ENCODE results near the gene GABBR2.

DNA sequence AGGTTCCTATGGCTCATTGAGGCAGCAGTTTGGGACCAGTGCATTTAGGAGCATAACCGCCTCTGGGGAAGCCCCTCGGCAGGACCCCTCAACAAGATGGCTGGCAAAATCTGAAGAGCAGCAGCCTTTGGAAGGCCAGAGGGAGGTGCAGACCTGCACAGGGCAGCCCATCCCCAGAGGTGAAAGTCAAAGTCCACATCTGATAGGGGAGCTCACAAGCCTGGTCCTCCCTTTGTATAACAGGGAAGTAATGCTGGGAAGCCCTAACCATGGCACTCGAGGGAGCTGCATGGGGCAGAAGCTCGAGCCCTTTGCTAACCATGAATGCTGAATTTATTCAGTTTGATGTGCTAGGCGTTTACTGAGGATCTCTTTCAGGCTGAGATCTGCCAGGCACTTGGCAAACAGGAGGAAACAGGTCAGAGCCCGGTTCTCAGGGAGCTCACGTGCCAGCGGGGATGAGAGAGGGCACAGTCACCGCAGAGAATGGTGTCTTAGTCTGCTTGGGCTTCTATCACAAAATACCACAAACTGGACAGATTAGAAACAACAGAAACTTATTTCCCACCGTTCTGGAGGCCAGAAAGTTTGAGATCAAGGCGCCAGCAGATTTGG, 114.1 kb downstream of the GABBR2 start:
- TF ChIP-seq, protein P1, sequence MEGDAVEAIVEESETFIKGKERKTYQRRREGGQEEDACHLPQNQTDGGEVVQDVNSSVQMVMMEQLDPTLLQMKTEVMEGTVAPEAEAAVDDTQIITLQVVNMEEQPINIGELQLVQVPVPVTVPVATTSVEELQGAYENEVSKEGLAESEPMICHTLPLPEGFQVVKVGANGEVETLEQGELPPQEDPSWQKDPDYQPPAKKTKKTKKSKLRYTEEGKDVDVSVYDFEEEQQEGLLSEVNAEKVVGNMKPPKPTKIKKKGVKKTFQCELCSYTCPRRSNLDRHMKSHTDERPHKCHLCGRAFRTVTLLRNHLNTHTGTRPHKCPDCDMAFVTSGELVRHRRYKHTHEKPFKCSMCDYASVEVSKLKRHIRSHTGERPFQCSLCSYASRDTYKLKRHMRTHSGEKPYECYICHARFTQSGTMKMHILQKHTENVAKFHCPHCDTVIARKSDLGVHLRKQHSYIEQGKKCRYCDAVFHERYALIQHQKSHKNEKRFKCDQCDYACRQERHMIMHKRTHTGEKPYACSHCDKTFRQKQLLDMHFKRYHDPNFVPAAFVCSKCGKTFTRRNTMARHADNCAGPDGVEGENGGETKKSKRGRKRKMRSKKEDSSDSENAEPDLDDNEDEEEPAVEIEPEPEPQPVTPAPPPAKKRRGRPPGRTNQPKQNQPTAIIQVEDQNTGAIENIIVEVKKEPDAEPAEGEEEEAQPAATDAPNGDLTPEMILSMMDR (IDR thresholded peaks at IDR 0.05) = no peak
- TF ChIP-seq, protein P2, sequence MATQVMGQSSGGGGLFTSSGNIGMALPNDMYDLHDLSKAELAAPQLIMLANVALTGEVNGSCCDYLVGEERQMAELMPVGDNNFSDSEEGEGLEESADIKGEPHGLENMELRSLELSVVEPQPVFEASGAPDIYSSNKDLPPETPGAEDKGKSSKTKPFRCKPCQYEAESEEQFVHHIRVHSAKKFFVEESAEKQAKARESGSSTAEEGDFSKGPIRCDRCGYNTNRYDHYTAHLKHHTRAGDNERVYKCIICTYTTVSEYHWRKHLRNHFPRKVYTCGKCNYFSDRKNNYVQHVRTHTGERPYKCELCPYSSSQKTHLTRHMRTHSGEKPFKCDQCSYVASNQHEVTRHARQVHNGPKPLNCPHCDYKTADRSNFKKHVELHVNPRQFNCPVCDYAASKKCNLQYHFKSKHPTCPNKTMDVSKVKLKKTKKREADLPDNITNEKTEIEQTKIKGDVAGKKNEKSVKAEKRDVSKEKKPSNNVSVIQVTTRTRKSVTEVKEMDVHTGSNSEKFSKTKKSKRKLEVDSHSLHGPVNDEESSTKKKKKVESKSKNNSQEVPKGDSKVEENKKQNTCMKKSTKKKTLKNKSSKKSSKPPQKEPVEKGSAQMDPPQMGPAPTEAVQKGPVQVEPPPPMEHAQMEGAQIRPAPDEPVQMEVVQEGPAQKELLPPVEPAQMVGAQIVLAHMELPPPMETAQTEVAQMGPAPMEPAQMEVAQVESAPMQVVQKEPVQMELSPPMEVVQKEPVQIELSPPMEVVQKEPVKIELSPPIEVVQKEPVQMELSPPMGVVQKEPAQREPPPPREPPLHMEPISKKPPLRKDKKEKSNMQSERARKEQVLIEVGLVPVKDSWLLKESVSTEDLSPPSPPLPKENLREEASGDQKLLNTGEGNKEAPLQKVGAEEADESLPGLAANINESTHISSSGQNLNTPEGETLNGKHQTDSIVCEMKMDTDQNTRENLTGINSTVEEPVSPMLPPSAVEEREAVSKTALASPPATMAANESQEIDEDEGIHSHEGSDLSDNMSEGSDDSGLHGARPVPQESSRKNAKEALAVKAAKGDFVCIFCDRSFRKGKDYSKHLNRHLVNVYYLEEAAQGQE (IDR thresholded peaks at IDR 0.05; ENCODE audit: insufficient read depth in 1 of 2, low read depth in 2 of 2, low read length in 1 of 2) = no peak
- TF ChIP-seq POLR2AphosphoS5 (IDR thresholded peaks at IDR 0.05; ENCODE audit: low read depth, low read length) (no peak), TCF7L2 (IDR thresholded peaks at IDR 0.05; ENCODE audit: low read depth, low read length) (no peak)
